Effector CD8-positive, alpha-beta T cell (primary cell): ENCODE results near the gene COL18A1.
"Not testable (repeated sequence)": the region's sequence is repeated elsewhere in the genome, so short reads cannot be mapped to it uniquely, and the experiment has no call there.

Experiments
- DNase-seq: peaks from one replicate; lab custom pipeline; 2025; lab: John Stamatoyannopoulos, UW

Gene COL18A1

GRCh38 chr21:45517249-45518065 is 112.5 kb downstream of the COL18A1 start:
- no peak for DNase-seq

- no peak for DNase-seq
Observed at GRCh38 chr21:45518742-45519141, 113.8 kb downstream of the COL18A1 start.

- DNase-seq: no peak
Observed at GRCh38 chr21:45519182-45519581, 114.2 kb downstream of the COL18A1 start.

DNA sequence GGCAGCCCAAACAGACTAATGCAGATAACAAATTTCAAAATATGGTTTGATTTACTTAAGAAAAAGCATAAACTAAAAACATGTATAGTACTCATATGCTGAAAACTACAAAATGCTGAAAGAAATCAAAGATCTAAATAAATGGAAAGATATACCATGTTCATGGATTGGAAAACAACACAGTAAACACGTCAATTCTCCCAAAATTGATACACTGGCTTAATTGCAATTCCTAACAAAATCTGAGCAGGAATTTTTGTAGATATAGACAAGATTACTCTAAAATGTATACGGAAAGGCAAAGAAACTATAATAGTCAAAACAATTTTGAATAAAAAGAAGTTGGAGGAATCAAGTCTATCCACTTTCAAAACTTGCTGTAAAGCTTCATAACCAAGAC is 116.3 kb downstream of the COL18A1 start:
- DNase-seq: no peak

DNA sequence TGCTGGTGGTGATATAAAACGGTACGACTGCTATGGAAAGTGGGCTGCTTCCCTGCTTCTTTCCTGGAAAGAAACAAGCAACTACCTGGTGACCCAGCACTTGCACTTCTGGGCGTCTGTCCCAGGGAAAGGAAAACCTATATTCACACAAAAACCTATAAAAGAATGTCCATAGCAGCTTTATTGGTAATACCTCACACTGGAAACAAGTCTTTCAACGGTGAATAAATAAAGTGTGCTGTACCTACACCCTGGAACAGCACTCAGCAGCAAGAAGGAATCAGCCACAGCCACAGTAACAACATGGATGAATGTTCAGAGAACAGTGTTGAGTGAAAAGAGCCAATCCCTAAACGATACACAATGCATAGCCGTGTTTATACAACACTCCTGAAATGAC is 117.4 kb downstream of the COL18A1 start:
- no peak for DNase-seq

GRCh38 chr21:45522986-45523385 is 118.0 kb downstream of the COL18A1 start:
- no peak for DNase-seq

GRCh38 chr21:45523411-45524101 is 118.6 kb downstream of the COL18A1 start:
- no peak for DNase-seq

- DNase-seq: no peak
Observed at GRCh38 chr21:45524756-45525152, 119.8 kb downstream of the COL18A1 start.

GRCh38 chr21:45525153-45525909 is 120.4 kb downstream of the COL18A1 start:
- DNase-seq: no peak

DNA sequence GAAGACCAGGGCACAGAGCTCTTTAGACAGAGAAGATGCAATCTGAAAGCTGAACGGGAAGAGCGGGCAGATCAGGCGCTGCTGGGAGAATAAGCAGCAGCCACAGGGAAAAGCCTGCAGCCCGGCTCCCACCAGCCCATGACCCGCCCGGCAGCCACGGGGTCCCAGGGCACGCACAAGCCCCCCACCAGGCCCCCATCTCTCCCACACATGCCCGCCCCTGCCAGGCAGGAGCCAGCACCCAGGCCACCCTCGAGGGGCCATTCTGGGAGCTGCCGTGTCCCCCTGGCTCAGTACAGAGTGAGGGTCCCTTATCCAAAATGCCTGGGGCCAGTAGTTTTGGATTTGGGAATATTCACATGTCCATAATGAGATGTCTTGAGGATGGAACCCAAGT is 120.9 kb downstream of the COL18A1 start:
- no peak for DNase-seq

DNA sequence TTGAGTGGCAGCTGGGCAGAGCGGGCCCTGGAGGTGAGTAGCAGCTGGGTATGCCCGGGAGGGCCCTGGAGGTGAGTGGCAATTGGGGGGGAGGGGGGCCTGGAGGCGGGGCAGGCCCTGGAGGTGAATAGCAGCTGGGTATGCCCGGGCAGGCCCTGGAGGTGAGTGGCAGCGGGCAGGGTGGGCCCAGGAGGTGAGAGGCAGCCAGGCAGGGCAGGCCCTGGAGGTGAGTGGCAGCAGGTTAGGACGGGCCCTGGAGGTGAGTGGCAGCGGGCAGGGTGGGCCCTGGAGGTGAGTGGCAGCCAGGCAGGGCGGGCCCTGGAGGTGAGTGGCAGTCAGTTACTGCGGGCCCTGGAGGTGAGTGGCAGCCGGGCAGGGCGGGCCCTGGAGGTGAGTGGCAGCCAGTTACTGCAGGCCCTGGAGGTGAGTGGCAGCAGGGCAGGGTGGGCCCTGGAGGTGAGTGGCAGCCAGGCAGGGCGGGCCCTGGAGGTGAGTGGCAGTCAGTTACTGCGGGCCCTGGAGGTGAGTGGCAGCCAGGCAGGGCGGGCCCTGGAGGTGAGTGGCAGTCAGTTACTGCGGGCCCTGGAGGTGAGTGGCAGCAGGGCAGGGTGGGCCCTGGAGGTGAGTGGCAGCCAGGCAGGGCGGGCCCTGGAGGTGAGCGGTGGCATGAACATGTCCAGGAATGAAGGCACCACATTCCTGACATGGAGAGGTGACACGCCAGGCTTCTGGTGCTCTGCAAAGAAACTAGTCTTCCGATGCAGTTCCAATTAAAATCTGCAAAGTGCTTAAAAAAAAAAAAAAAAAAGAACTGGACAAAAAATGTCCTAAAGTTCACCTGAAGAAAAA is 122.4 kb downstream of the COL18A1 start:
- not testable (repeated sequence) for DNase-seq

- DNase-seq: no peak
Observed at GRCh38 chr21:45528028-45528705, 123.2 kb downstream of the COL18A1 start.

GRCh38 chr21:45528981-45529784 is 124.2 kb downstream of the COL18A1 start:
- no peak for DNase-seq

GRCh38 chr21:45529785-45530422 is 124.9 kb downstream of the COL18A1 start:
- DNase-seq: no peak

- no peak for DNase-seq
Observed at GRCh38 chr21:45530423-45531113, 125.6 kb downstream of the COL18A1 start.

GRCh38 chr21:45531114-45531392 is 126.1 kb downstream of the COL18A1 start:
- not testable (repeated sequence) for DNase-seq

DNA sequence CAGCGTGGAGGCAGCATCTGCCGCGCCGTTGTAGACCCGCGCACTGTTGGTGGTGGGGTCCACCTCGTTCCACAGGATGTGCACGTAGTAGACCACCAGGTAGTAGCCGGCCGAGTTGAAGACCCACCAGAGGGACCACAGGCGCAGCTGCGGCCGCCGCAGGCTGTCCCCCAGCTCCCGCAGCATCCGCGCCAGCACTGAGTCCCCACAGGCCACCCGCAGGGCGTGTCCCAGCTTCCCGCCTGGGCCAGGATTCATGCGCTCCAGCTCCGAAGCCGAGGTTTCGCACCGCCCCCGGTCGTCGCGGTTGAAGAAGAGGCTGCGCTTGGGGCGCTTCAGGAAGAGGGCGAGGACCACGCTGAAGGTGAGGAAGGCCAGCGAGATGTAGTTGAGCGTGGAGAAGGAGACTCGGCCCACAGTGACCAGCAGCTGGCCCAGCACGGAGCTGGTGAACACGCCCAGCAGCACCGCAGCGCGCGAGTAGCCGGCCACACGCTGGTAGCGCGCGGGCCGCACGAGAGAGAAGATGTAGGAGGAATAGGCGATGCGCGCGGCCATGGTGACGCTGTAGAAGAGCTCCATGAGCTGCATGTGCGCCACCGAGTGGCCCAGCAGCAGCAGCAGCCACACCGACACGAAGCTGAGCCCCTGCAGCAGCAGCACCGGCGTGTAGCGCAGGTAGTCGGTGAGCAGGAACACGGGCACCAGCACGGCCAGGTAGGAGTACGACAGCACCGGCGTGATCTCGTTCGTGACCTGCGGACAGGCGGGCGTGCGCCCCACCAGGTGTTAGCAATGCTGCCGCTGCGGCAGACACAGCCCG is 126.6 kb downstream of the COL18A1 start:
- DNase-seq: no peak

GRCh38 chr21:45532826-45533360 is 127.9 kb downstream of the COL18A1 start:
- no peak for DNase-seq
